GM18870 (cell line): ENCODE data around the gene LHFPL6.

Source experiments
- ATAC-seq: cut with Tn5 transposase; IDR thresholded peaks from one replicate; pipeline ENCODE4 v1.9.1; 2021; ENCODE audit warnings: moderate library complexity; ENCODE audit not compliant: unreplicated experiment

The LHFPL6 gene

GRCh38 chr13:39557285-39557955 lies 45.6 kb downstream of the LHFPL6 start:
- no peak for ATAC-seq

GRCh38 chr13:39556866-39557265 lies 46.1 kb downstream of the LHFPL6 start:
- ATAC-seq = no peak

GRCh38 chr13:39554371-39554770 lies 48.6 kb downstream of the LHFPL6 start:
- no peak for ATAC-seq

GRCh38 chr13:39552246-39552645 lies 50.7 kb downstream of the LHFPL6 start:
- no peak for ATAC-seq

- ATAC-seq = no peak
Observed at GRCh38 chr13:39550931-39551330, 52.1 kb downstream of the LHFPL6 start.

GRCh38 chr13:39547108-39547507 lies 55.9 kb downstream of the LHFPL6 start:
- no peak for ATAC-seq

GRCh38 chr13:39542361-39542760 lies 60.6 kb downstream of the LHFPL6 start:
- ATAC-seq = no peak

GRCh38 chr13:39540929-39541605 lies 61.9 kb downstream of the LHFPL6 start:
- no peak for ATAC-seq

- no peak for ATAC-seq
Observed at GRCh38 chr13:39538816-39539790, 63.9 kb downstream of the LHFPL6 start.

GRCh38 chr13:39536906-39537305 lies 66.1 kb downstream of the LHFPL6 start:
- no peak for ATAC-seq

- no peak for ATAC-seq
Observed at GRCh38 chr13:39536274-39536673, 66.7 kb downstream of the LHFPL6 start.

- ATAC-seq = no peak
Observed at GRCh38 chr13:39533651-39534150, 69.3 kb downstream of the LHFPL6 start.

- ATAC-seq = no peak
Observed at GRCh38 chr13:39531646-39532045, 71.3 kb downstream of the LHFPL6 start.

- no peak for ATAC-seq
Observed at GRCh38 chr13:39530916-39531315, 72.1 kb downstream of the LHFPL6 start.

GRCh38 chr13:39528661-39528980 lies 74.4 kb downstream of the LHFPL6 start:
- no peak for ATAC-seq

- no peak for ATAC-seq
Observed at GRCh38 chr13:39527961-39528660, 74.9 kb downstream of the LHFPL6 start.

- ATAC-seq = no peak
Observed at GRCh38 chr13:39527301-39527700, 75.7 kb downstream of the LHFPL6 start.

GRCh38 chr13:39526499-39526898 lies 76.5 kb downstream of the LHFPL6 start:
- ATAC-seq = no peak

- no peak for ATAC-seq
Observed at GRCh38 chr13:39525506-39525905, 77.5 kb downstream of the LHFPL6 start.

GRCh38 chr13:39524795-39525194 lies 78.2 kb downstream of the LHFPL6 start:
- no peak for ATAC-seq

GRCh38 chr13:39522329-39522728 lies 80.7 kb downstream of the LHFPL6 start:
- ATAC-seq = no peak
